GM23248 (cell line): ENCODE measurements around the gene EYA4.

ENCODE experiments used
- EZH2 ChIP-seq: fragments of 200-600 bp; sonication (generic); IDR thresholded peaks from 2 replicates; pipeline ENCODE4 v1.6.1; 2018; ENCODE audit warnings: antibody characterized with exemption, mild to moderate bottlenecking; ENCODE audit not compliant: insufficient read depth, poor library complexity, severe bottlenecking
- EZH2phosphoT487 ChIP-seq: fragments of 200-600 bp; sonication (generic); IDR thresholded peaks from 2 replicates; pipeline ENCODE4 v1.6.1; 2018; ENCODE audit warnings: antibody characterized with exemption, moderate library complexity, mild to moderate bottlenecking, low read depth; ENCODE audit not compliant: insufficient read depth

DNA sequence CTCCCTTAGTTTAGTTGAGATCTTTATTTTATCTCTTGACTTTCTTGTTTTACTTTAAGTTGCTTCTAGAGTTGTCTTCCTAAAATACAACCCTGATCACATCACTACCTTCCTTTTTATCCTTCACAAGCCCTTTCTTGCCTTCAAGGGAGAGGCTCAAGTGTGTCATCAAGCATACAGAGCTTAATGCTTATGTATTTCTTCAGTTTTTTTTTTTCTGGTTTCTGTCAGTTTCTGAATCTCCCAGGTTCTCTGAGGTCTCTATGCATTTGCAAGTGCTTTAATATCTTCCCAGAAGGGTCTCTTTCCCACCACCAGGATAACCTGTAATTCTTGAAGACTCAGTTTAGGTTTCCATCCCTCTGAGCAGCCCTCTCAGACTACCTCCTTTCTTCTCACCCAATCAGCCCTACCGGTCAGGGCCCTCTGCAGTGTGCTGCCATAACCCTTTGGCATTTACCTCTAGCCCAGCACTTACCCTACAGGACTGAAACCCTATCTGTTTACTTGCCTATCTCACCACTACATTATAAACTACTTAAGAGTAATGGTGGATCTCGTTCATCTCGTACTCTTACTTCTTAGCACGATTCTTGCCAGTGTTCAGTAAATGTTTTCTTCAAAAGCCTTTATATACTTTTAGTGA is 36.9 kb downstream of the EYA4 start:
- no peak for TF ChIP-seq EZH2
- TF ChIP-seq EZH2phosphoT487 = no peak
